Upper lobe of left lung (tissue), 6 donors: ENCODE data around the gene OPALIN. TPM values are rescaled to one million over a fixed set of nuclear protein-coding genes. Genes with fewer than 3 reads are reported as not detected.

Experiments
- ATAC-seq, 2 donors: fragments of 200-7000 bp; cut with Tn5 transposase; one replicate each; pipeline ENCODE4 v1.9.1; 2022; ENCODE audit warnings: mild to moderate bottlenecking in 2 of 2, moderate library complexity in 2 of 2; ENCODE audit not compliant: low FRiP score in 2 of 2
- DNase-seq, 2 donors: peaks; one replicate each; pipeline ENCODE4 v3.0.0-alpha.2; 2019 to 2020
- H3K27ac ChIP-seq, 4 donors: fragments of 200-600 bp; sonication (generic); one replicate each; pipeline ENCODE4 v1.5.1; 2016 to 2019
- H3K27me3 ChIP-seq, 4 donors: fragments of 200-600 bp; sonication (generic); one replicate each; pipeline ENCODE4 v1.5.1; 2017 to 2019
- H3K36me3 ChIP-seq, 4 donors: fragments of 200-600 bp; sonication (generic); one replicate each; pipeline ENCODE4 v1.5.1; 2016 to 2019
- H3K4me1 ChIP-seq, 4 donors: fragments of 200-600 bp; sonication (generic); one replicate each; pipeline ENCODE4 v1.5.1; 2018 to 2019
- H3K4me3 ChIP-seq, 4 donors: fragments of 200-600 bp; sonication (generic); one replicate each; pipeline ENCODE4 v1.5.1; 2017 to 2019; ENCODE audit warnings: mild to moderate bottlenecking in 2 of 4, moderate library complexity in 1 of 4
- H3K9me3 ChIP-seq, 4 donors: fragments of 200-600 bp; sonication (generic); one replicate each; pipeline ENCODE4 v1.5.1; 2018 to 2019
- CTCF ChIP-seq, 6 experiments: fragments of 450-650 bp in 4 of 6; fragments of 200-600 bp in 2 of 6; sonication (generic) in 2 of 6; IDR thresholded peaks; one replicate each; pipeline ENCODE4 v1.5.1; 2016 to 2019; ENCODE audit warnings: antibody characterized with exemption in 6 of 6
- EP300 ChIP-seq, 4 donors: sonication (generic); formaldehyde crosslinking; IDR thresholded peaks; one replicate each; pipeline ENCODE4 v1.5.1; 2017; ENCODE audit warnings: antibody characterized with exemption in 4 of 4, control low read depth in 2 of 4
- POLR2A ChIP-seq, 4 donors: fragments of 450-650 bp; IDR thresholded peaks; one replicate each; pipeline ENCODE4 v1.5.1; 2016 to 2017; ENCODE audit warnings: antibody characterized with exemption in 4 of 4, mild to moderate bottlenecking in 2 of 4
- POLR2AphosphoS5 ChIP-seq, 2 donors: sonication (generic); formaldehyde crosslinking; IDR thresholded peaks; one replicate each; pipeline ENCODE4 v1.5.1; 2017; ENCODE audit warnings: antibody characterized with exemption in 2 of 2
- WGBS, 2 donors: methylation state at CpG; one replicate each; pipeline ENCODE4 v1.1.5; 2017 to 2018; 5-methylcytosine and 5-hydroxymethylcytosine counted together
- total RNA-seq, 6 donors: library from RNA; depleted of rRNA in 4 of 6; stranded (reverse); fragments of >200 nt in 4 of 6; gene quantifications; one replicate each; pipeline versions ENCODE4 v1.1.0 to v1.2.1, GENCODE V29; 2016 to 2021
- donor health status: DM: no; HTN: no; CAD: no; lungs with moderate emphysema.
- donor health status: DM: no; HTN: yes; CAD: no; lungs with severe emphysema.

The OPALIN gene
- total RNA-seq, 6 donors from 2014 or later: not detected

- DNase-seq: no peak
- no peaks in the 10 kb centered on the region for H3K9me3 ChIP-seq
- no peaks in the 10 kb centered on the region for H3K36me3 ChIP-seq
- no peaks in the 10 kb centered on the region for H3K4me1 ChIP-seq
- TF ChIP-seq EP300 (IDR thresholded peaks at IDR 0.05) (no peak), POLR2AphosphoS5 (IDR thresholded peaks at IDR 0.05) (no peak), POLR2A (IDR thresholded peaks at IDR 0.05) (no peak), CTCF (IDR thresholded peaks at IDR 0.05) (no peak)
- H3K27me3 ChIP-seq: no peaks in the 10 kb centered on the region
- no peak overlapping the region for H3K27ac ChIP-seq
- ATAC-seq: no peak
- H3K4me3 ChIP-seq: no peak overlapping the region
- WGBS, 2 donors: 19 to 41% methylated on average over 4 of the region's 4 CpGs
Measured at GRCh38 chr10:96295475-96295874, 63.3 kb downstream of the OPALIN start.

Other genes with a start within 250 kb of the OPALIN start
- 10 to 100 TPM in 5 of 6 donors, 1 to 10 TPM in 1; 4.7 to 29.5 (median 16.7) TPM for gene ZNF518A, start 228.7 kb downstream of the OPALIN start, total RNA-seq
- gene BLNK, start 87.4 kb downstream of the OPALIN start, total RNA-seq: 10 to 100 TPM in 4 of 6 donors, 1 to 10 TPM in 2; 7.0 to 17.8 (median 10.8) TPM
- gene DNTT, start 54.6 kb downstream of the OPALIN start, total RNA-seq: not detected
- under 1 TPM in 2 of 6 donors, not detected in 4; 0.06 to 0.20 TPM for gene TLL2, start 154.9 kb upstream of the OPALIN start, total RNA-seq
- gene TM9SF3, start 228.0 kb upstream of the OPALIN start, total RNA-seq: 100 to 1,000 TPM in 2 of 6 donors, 10 to 100 TPM in 4; 30.4 to 112 (median 80.8) TPM